ENCODE results near the gene TSPAN16.

- TF ChIP-seq POLR2A (IDR thresholded peaks at IDR 0.05), result no peak
- no peak for TF ChIP-seq CTCF (IDR thresholded peaks at IDR 0.05)
Observed at GRCh38 chr19:11345122-11345803, 49.3 kb downstream of the TSPAN16 start.

Data from right lobe of liver (tissue), 4 donors.